BLaER1 treated with 17β-estradiol and CSF1 and Interleukin-3, amounts not matched to agents 10 nM and 100 nM (cell line): ENCODE data around the gene FLYWCH2.
A peak's percentile ranks its signal among the peaks of the same experiment; 100 is the strongest.
"Not testable (repeated sequence)": the region's sequence is repeated elsewhere in the genome, so short reads cannot be mapped to it uniquely, and the experiment has no call there.

Source experiments
- H3K27ac ChIP-seq, 11 experiments: shearing (Covaris generic); formaldehyde crosslinking; 2 replicates each; pipeline ENCODE4 v1.8.1; 2022
- H3K27me3 ChIP-seq, 11 experiments: shearing (Covaris generic); formaldehyde crosslinking; 2 replicates each; pipeline ENCODE4 v1.8.1; 2022
- H3K36me3 ChIP-seq, 11 experiments: shearing (Covaris generic); formaldehyde crosslinking; 2 replicates each; pipeline ENCODE4 v1.8.1; 2022
- H3K4me1 ChIP-seq, 10 experiments: shearing (Covaris generic); formaldehyde crosslinking; 2 replicates each; pipeline ENCODE4 v1.8.1; 2022
- H3K4me2 ChIP-seq, 11 experiments: shearing (Covaris generic); formaldehyde crosslinking; 2 replicates each; pipeline ENCODE4 v1.8.1; 2022
- H3K4me3 ChIP-seq, 10 experiments: shearing (Covaris generic); formaldehyde crosslinking; 2 replicates each; pipeline ENCODE4 v1.8.1; 2022
- H3K9ac ChIP-seq, 11 experiments: shearing (Covaris generic); formaldehyde crosslinking; 2 replicates each; pipeline ENCODE4 v1.8.1; 2022
- H3K9me3 ChIP-seq, 11 experiments: shearing (Covaris generic); formaldehyde crosslinking; replicated peaks in 1 of 11; 2 replicates each; pipeline ENCODE4 v1.8.1; 2022
- H4K20me1 ChIP-seq, 11 experiments: shearing (Covaris generic); formaldehyde crosslinking; 2 replicates each; pipeline ENCODE4 v1.8.1; 2022
- Cebpa-rat ChIP-seq, 11 experiments: shearing (Covaris generic); IDR thresholded peaks; 2 replicates each; pipeline ENCODE4 v1.8.1; 2022

Gene FLYWCH2

GRCh38 chr16:2933136-2933535 lies 50.1 kb downstream of the FLYWCH2 start:
- H3K36me3 ChIP-seq: peaks cover 36 to 81% (median 57%) of the 10 kb centered on the region in 11 experiments
- no peaks in the 10 kb centered on the region for H3K9me3 ChIP-seq
- no peak overlapping the region for H3K4me3 ChIP-seq
- peaks cover 35 to 58% (median 52%) of the 10 kb centered on the region in 10 experiments for H3K4me1 ChIP-seq
- H3K27ac ChIP-seq: peak overlapping the region in 1 of 11 experiments; percentile 31; a peak in 2 of 22 replicates
- peaks cover 15 to 81% (median 35%) of the 10 kb centered on the region in 11 experiments; a peak in 18 of 22 replicates for H4K20me1 ChIP-seq
- TF ChIP-seq Cebpa-rat (IDR thresholded peaks at IDR 0.05): no peak
- peaks cover 0 to 15% (median 0%) of the 10 kb centered on the region in 11 experiments; a peak in 3 of 22 replicates for H3K27me3 ChIP-seq
- peak overlapping the region in 6 of 11 experiments; percentile 36 to 97 (median 96); a peak in 10 of 22 replicates for H3K4me2 ChIP-seq
- H3K9ac ChIP-seq: peak overlapping the region in 4 of 11 experiments; percentile 10 to 41 (median 25); a peak in 3 of 22 replicates

GRCh38 chr16:2933701-2934100 lies 50.7 kb downstream of the FLYWCH2 start:
- H4K20me1 ChIP-seq: peaks cover 16 to 82% (median 33%) of the 10 kb centered on the region in 11 experiments; a peak in 18 of 22 replicates
- no peaks in the 10 kb centered on the region for H3K9me3 ChIP-seq
- H3K36me3 ChIP-seq: peaks cover 39 to 86% (median 61%) of the 10 kb centered on the region in 11 experiments
- H3K27me3 ChIP-seq: peaks cover 0 to 15% (median 0%) of the 10 kb centered on the region in 11 experiments; a peak in 3 of 22 replicates
- H3K4me2 ChIP-seq: peak overlapping the region in 6 of 11 experiments; percentile 36 to 97 (median 96); a peak in 9 of 22 replicates
- peak overlapping the region in 4 of 11 experiments; percentile 4 to 41 (median 22); a peak in 1 of 22 replicates for H3K9ac ChIP-seq
- TF ChIP-seq Cebpa-rat (IDR thresholded peaks at IDR 0.05): no peak
- peaks cover 36 to 61% (median 55%) of the 10 kb centered on the region in 10 experiments for H3K4me1 ChIP-seq
- H3K4me3 ChIP-seq: no peak overlapping the region
- no peak overlapping the region; a peak in 1 of 22 replicates for H3K27ac ChIP-seq

- H3K9me3 ChIP-seq: no peaks in the 10 kb centered on the region
- TF ChIP-seq Cebpa-rat (IDR thresholded peaks at IDR 0.05): no peak
- H4K20me1 ChIP-seq: peaks cover 16 to 74% (median 33%) of the 10 kb centered on the region in 11 experiments; a peak in 18 of 22 replicates
- peak overlapping the region in 1 of 11 experiments; percentile 61; a peak in 1 of 22 replicates for H3K27ac ChIP-seq
- H3K4me2 ChIP-seq: peak overlapping the region; percentile 9 to 97 (median 90); a peak in 21 of 22 replicates
- H3K4me3 ChIP-seq: no peak overlapping the region
- peaks cover 0 to 15% (median 0%) of the 10 kb centered on the region in 11 experiments; a peak in 3 of 22 replicates for H3K27me3 ChIP-seq
- peaks cover 36 to 69% (median 56%) of the 10 kb centered on the region in 10 experiments for H3K4me1 ChIP-seq
- peak overlapping the region in 1 of 11 experiments; percentile 59; a peak in 1 of 22 replicates for H3K9ac ChIP-seq
- peaks cover 46 to 86% (median 61%) of the 10 kb centered on the region in 11 experiments for H3K36me3 ChIP-seq
Observed at GRCh38 chr16:2934450-2934849, 51.4 kb downstream of the FLYWCH2 start.

- H3K4me2 ChIP-seq: peak overlapping the region; percentile 49 to 97 (median 90)
Observed at GRCh38 chr16:2936436-2937011, 53.5 kb downstream of the FLYWCH2 start.

GRCh38 chr16:2937170-2937569 lies 54.2 kb downstream of the FLYWCH2 start:
- H3K4me3 ChIP-seq: peak overlapping the region in 4 of 10 experiments; percentile 3 to 43 (median 28); a peak in 4 of 20 replicates
- peaks cover 40 to 93% (median 78%) of the 10 kb centered on the region in 10 experiments for H3K4me1 ChIP-seq
- H3K9me3 ChIP-seq: no peaks in the 10 kb centered on the region
- peak overlapping the region; percentile 49 to 97 (median 90) for H3K4me2 ChIP-seq
- no peak for TF ChIP-seq Cebpa-rat (IDR thresholded peaks at IDR 0.05)
- H4K20me1 ChIP-seq: peaks cover 16 to 62% (median 33%) of the 10 kb centered on the region in 11 experiments; a peak in 18 of 22 replicates
- peak overlapping the region in 3 of 11 experiments; percentile 14 to 54 (median 45); a peak in 5 of 22 replicates for H3K27ac ChIP-seq
- H3K9ac ChIP-seq: peak overlapping the region in 5 of 11 experiments; percentile 7 to 59 (median 41); a peak in 6 of 22 replicates
- H3K27me3 ChIP-seq: peaks cover 0 to 15% (median 0%) of the 10 kb centered on the region in 11 experiments; a peak in 3 of 22 replicates
- H3K36me3 ChIP-seq: peaks cover 42 to 86% (median 60%) of the 10 kb centered on the region in 11 experiments

More at GRCh38 chr16:2936436-2937011, 53.5 kb downstream of the FLYWCH2 start:
- Histone ChIP-seq H3K27me3 (peaks cover 0 to 15% (median 0%) of the 10 kb centered on the region in 11 experiments; a peak in 3 of 22 replicates), H4K20me1 (peaks cover 16 to 62% (median 33%) of the 10 kb centered on the region in 11 experiments; a peak in 18 of 22 replicates), H3K36me3 (peaks cover 42 to 86% (median 61%) of the 10 kb centered on the region in 11 experiments), H3K9ac (peak overlapping the region in 4 of 11 experiments; percentile 3 to 59 (median 26); a peak in 5 of 22 replicates), H3K4me3 (peak overlapping the region in 3 of 10 experiments; percentile 23 to 43 (median 33); a peak in 4 of 20 replicates), H3K4me1 (peaks cover 40 to 86% (median 72%) of the 10 kb centered on the region in 10 experiments), H3K9me3 (no peaks in the 10 kb centered on the region), H3K27ac (peak overlapping the region in 2 of 11 experiments; percentile 14 to 54; a peak in 3 of 22 replicates)
- TF ChIP-seq Cebpa-rat (IDR thresholded peaks at IDR 0.05): no peak

- 0 out of 20 replicates have a peak overlapping the region, but pooled peaks of 1 of the 10 experiments have one; percentile 1 for H3K4me3 ChIP-seq
- H3K9ac ChIP-seq: peak overlapping the region in 5 of 11 experiments; percentile 18 to 59 (median 31); a peak in 7 of 22 replicates
- peak overlapping the region in 4 of 11 experiments; percentile 5 to 54 (median 30); a peak in 3 of 22 replicates for H3K27ac ChIP-seq
Observed at GRCh38 chr16:2938206-2938605, 55.2 kb downstream of the FLYWCH2 start.

GRCh38 chr16:2939968-2940367 lies 57.0 kb downstream of the FLYWCH2 start:
- H3K4me2 ChIP-seq: 0 out of 22 replicates have a peak overlapping the region, but pooled peaks of 2 of the 11 experiments have one; percentile 4 to 31

More at GRCh38 chr16:2938206-2938605, 55.2 kb downstream of the FLYWCH2 start:
- H3K9me3 ChIP-seq: no peaks in the 10 kb centered on the region
- H3K36me3 ChIP-seq: peaks cover 43 to 86% (median 63%) of the 10 kb centered on the region in 11 experiments
- peaks cover 40 to 92% (median 78%) of the 10 kb centered on the region in 10 experiments for H3K4me1 ChIP-seq
- TF ChIP-seq Cebpa-rat (IDR thresholded peaks at IDR 0.05): no peak
- peak overlapping the region; percentile 49 to 97 (median 90); a peak in 21 of 22 replicates for H3K4me2 ChIP-seq
- H4K20me1 ChIP-seq: peaks cover 16 to 51% (median 33%) of the 10 kb centered on the region in 11 experiments; a peak in 18 of 22 replicates
- peaks cover 0 to 15% (median 0%) of the 10 kb centered on the region in 11 experiments; a peak in 3 of 22 replicates for H3K27me3 ChIP-seq

GRCh38 chr16:2942045-2942444 lies 59.0 kb downstream of the FLYWCH2 start:
- Histone ChIP-seq H3K4me3 (no peak overlapping the region), H3K27me3 (peaks cover 0 to 7% (median 0%) of the 10 kb centered on the region in 11 experiments; a peak in 3 of 22 replicates), H3K9ac (no peak overlapping the region; a peak in 1 of 22 replicates), H3K9me3 (0 out of 22 replicates have a peak, but pooled peaks cover 0 to 4% (median 0%) of the 10 kb centered on the region in 11 experiments), H3K27ac (peak overlapping the region in 4 of 11 experiments; percentile 13 to 54 (median 40); a peak in 4 of 22 replicates), H3K36me3 (peaks cover 49 to 91% (median 73%) of the 10 kb centered on the region in 11 experiments), H4K20me1 (peaks cover 9 to 13% (median 12%) of the 10 kb centered on the region in 11 experiments; a peak in 17 of 22 replicates), H3K4me2 (peak overlapping the region in 9 of 11 experiments; percentile 31 to 71 (median 58); a peak in 13 of 22 replicates), H3K4me1 (peaks cover 12 to 53% (median 43%) of the 10 kb centered on the region in 10 experiments)
- 0 out of 22 replicates have a peak, but pooled peaks of 1 of the 11 experiments have one; percentile 5 for TF ChIP-seq Cebpa-rat (IDR thresholded peaks at IDR 0.05)

More at GRCh38 chr16:2939968-2940367, 57.0 kb downstream of the FLYWCH2 start:
- Histone ChIP-seq H3K27me3 (peaks cover 0 to 15% (median 0%) of the 10 kb centered on the region in 11 experiments; a peak in 3 of 22 replicates), H3K4me1 (peaks cover 32 to 74% (median 62%) of the 10 kb centered on the region in 10 experiments), H3K27ac (no peak overlapping the region), H3K36me3 (peaks cover 45 to 88% (median 64%) of the 10 kb centered on the region in 11 experiments), H3K9me3 (no peaks in the 10 kb centered on the region), H3K9ac (no peak overlapping the region), H4K20me1 (peaks cover 16 to 34% (median 31%) of the 10 kb centered on the region in 11 experiments; a peak in 18 of 22 replicates), H3K4me3 (no peak overlapping the region)
- no peak for TF ChIP-seq Cebpa-rat (IDR thresholded peaks at IDR 0.05)

- not testable (repeated sequence) for H3K9me3 ChIP-seq, H3K4me2 ChIP-seq, H4K20me1 ChIP-seq, H3K9ac ChIP-seq, H3K4me3 ChIP-seq, H3K27me3 ChIP-seq, H3K27ac ChIP-seq
- H3K4me1 ChIP-seq: peaks cover 0 to 36% (median 28%) of the 10 kb centered on the region in 10 experiments; a peak in 18 of 20 replicates
- peaks cover 45 to 85% (median 60%) of the 10 kb centered on the region in 11 experiments for H3K36me3 ChIP-seq
Observed at GRCh38 chr16:2943716-2944115, 60.7 kb downstream of the FLYWCH2 start.
